HCEC 1CT (cell line): Measurements from ENCODE around the gene ITPKB.
"Not testable (repeated sequence)": the region's sequence is repeated elsewhere in the genome, so short reads cannot be mapped to it uniquely, and the experiment has no call there.

ENCODE experiments used
- DNase-seq: peaks from one replicate; pipeline ENCODE4 v3.0.0-alpha.2; 2017

The ITPKB gene

GRCh38 chr1:226730071-226730470 lies 9.0 kb downstream of the ITPKB start:
- no peak for DNase-seq

GRCh38 chr1:226728448-226728847 lies 10.6 kb downstream of the ITPKB start:
- no peak for DNase-seq

GRCh38 chr1:226725897-226726267 lies 13.2 kb downstream of the ITPKB start:
- DNase-seq, result no peak

GRCh38 chr1:226723657-226724532 lies 15.2 kb downstream of the ITPKB start:
- DNase-seq, result peak; percentile 18

GRCh38 chr1:226722901-226723656 lies 16.0 kb downstream of the ITPKB start:
- DNase-seq, result no peak

GRCh38 chr1:226722240-226722900 lies 16.7 kb downstream of the ITPKB start:
- no peak for DNase-seq

- not testable (repeated sequence) for DNase-seq
These were observed 18.5 kb downstream of the ITPKB start for GRCh38 chr1:226720574-226720973.

GRCh38 chr1:226719596-226720387 lies 19.3 kb downstream of the ITPKB start:
- no peak for DNase-seq

- DNase-seq, result no peak
These were observed 21.7 kb downstream of the ITPKB start for GRCh38 chr1:226717256-226717909.

- no peak for DNase-seq
These were observed 22.5 kb downstream of the ITPKB start for GRCh38 chr1:226716577-226716976.

GRCh38 chr1:226714148-226714547 lies 24.9 kb downstream of the ITPKB start:
- DNase-seq, result no peak

GRCh38 chr1:226712742-226713419 lies 26.2 kb downstream of the ITPKB start:
- DNase-seq, result no peak

GRCh38 chr1:226711976-226712741 lies 26.9 kb downstream of the ITPKB start:
- no peak for DNase-seq

GRCh38 chr1:226710501-226710900 lies 28.6 kb downstream of the ITPKB start:
- no peak for DNase-seq

GRCh38 chr1:226709953-226710352 lies 29.1 kb downstream of the ITPKB start:
- DNase-seq, result no peak

GRCh38 chr1:226708967-226709396 lies 30.1 kb downstream of the ITPKB start:
- no peak for DNase-seq

GRCh38 chr1:226708342-226708780 lies 30.7 kb downstream of the ITPKB start:
- peak; percentile 88 for DNase-seq

GRCh38 chr1:226706684-226707083 lies 32.4 kb downstream of the ITPKB start:
- DNase-seq, result no peak

GRCh38 chr1:226704169-226704937 lies 34.7 kb downstream of the ITPKB start:
- no peak for DNase-seq
